ENCODE data around the gene ANKAR.

- TF ChIP-seq, protein P1, sequence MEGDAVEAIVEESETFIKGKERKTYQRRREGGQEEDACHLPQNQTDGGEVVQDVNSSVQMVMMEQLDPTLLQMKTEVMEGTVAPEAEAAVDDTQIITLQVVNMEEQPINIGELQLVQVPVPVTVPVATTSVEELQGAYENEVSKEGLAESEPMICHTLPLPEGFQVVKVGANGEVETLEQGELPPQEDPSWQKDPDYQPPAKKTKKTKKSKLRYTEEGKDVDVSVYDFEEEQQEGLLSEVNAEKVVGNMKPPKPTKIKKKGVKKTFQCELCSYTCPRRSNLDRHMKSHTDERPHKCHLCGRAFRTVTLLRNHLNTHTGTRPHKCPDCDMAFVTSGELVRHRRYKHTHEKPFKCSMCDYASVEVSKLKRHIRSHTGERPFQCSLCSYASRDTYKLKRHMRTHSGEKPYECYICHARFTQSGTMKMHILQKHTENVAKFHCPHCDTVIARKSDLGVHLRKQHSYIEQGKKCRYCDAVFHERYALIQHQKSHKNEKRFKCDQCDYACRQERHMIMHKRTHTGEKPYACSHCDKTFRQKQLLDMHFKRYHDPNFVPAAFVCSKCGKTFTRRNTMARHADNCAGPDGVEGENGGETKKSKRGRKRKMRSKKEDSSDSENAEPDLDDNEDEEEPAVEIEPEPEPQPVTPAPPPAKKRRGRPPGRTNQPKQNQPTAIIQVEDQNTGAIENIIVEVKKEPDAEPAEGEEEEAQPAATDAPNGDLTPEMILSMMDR (IDR thresholded peaks at IDR 0.05; ENCODE audit: insufficient read depth, low read length, poor library complexity, severe bottlenecking): no peak
- no peak for TF ChIP-seq EZH2phosphoT487 (conservative IDR thresholded peaks at IDR 0.05; ENCODE audit: low read length)
These were observed 27.9 kb upstream of the ANKAR start for GRCh38 chr2:189646521-189646920.
